Esophagus squamous epithelium (tissue), 4 donors: Measurements from ENCODE around the gene RPP38.

ENCODE experiments used
- POLR2A ChIP-seq, 4 donors: fragments of 450-650 bp; IDR thresholded peaks; one replicate each; pipeline ENCODE4 v1.6.1; 2017; ENCODE audit warnings: antibody characterized with exemption in 4 of 4, mild to moderate bottlenecking in 4 of 4, moderate library complexity in 3 of 4
- TF ChIP-seq, protein P1 (sequence below), 6 experiments: fragments of 450-650 bp in 4 of 6; fragments of 200-600 bp in 2 of 6; sonication (generic) in 2 of 6; IDR thresholded peaks; one replicate each; pipeline ENCODE4 v1.5.1; 2016 to 2019; ENCODE audit warnings: antibody characterized with exemption in 6 of 6, mild to moderate bottlenecking in 4 of 6, moderate library complexity in 4 of 6

DNA sequence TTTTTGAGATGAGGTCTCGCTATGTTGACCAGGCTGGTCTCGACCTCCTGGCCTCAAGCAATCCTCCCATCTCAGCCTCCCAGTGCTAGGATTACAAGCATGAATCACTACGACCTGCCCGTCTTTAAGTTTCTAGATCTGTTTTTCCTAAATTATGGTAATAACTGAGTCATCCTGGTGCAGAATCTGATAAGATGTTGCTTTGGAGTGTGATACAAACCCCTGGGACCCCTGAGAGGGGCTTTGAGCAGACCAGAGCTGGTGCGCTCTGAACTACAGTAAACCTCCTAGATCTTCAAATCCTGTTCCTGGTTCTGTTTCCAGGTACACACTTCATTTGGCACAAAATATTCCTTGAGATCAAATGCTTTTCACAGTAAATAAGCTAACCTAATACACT, 34.2 kb downstream of the RPP38 start:
- no peak for TF ChIP-seq POLR2A (IDR thresholded peaks at IDR 0.05)
- TF ChIP-seq, protein P1, sequence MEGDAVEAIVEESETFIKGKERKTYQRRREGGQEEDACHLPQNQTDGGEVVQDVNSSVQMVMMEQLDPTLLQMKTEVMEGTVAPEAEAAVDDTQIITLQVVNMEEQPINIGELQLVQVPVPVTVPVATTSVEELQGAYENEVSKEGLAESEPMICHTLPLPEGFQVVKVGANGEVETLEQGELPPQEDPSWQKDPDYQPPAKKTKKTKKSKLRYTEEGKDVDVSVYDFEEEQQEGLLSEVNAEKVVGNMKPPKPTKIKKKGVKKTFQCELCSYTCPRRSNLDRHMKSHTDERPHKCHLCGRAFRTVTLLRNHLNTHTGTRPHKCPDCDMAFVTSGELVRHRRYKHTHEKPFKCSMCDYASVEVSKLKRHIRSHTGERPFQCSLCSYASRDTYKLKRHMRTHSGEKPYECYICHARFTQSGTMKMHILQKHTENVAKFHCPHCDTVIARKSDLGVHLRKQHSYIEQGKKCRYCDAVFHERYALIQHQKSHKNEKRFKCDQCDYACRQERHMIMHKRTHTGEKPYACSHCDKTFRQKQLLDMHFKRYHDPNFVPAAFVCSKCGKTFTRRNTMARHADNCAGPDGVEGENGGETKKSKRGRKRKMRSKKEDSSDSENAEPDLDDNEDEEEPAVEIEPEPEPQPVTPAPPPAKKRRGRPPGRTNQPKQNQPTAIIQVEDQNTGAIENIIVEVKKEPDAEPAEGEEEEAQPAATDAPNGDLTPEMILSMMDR (IDR thresholded peaks at IDR 0.05) = no peak
